Thymus (tissue), 11 donors: Measurements from ENCODE around the gene HSPB8. TPM values are rescaled to one million over a fixed set of nuclear protein-coding genes. Genes with fewer than 3 reads are reported as not detected.

Experiments used
- DNase-seq, 9 donors: peaks; one replicate each; pipeline ENCODE4 v3.0.0-alpha.2; 2013; ENCODE audit warnings: low spot score in 9 of 9, low read depth in 6 of 9, missing footprints in 1 of 9
- H3K27ac ChIP-seq, 2 donors: one replicate each; pipeline ENCODE4 v1.5.1; 2013; ENCODE audit warnings: control low read depth in 1 of 2, low read depth in 1 of 2, low read length in 1 of 2, mild to moderate bottlenecking in 1 of 2, moderate library complexity in 1 of 2
- H3K27me3 ChIP-seq, 2 donors: one replicate each; pipeline ENCODE4 v1.5.1; 2013; ENCODE audit warnings: low read length in 1 of 2; ENCODE audit not compliant: control insufficient read depth in 2 of 2, insufficient read depth in 1 of 2
- H3K36me3 ChIP-seq, 2 donors: one replicate each; pipeline ENCODE4 v1.5.1; 2013; ENCODE audit warnings: low read length in 1 of 2, mild to moderate bottlenecking in 1 of 2, moderate library complexity in 1 of 2; ENCODE audit not compliant: control insufficient read depth in 2 of 2, insufficient read depth in 2 of 2
- H3K4me1 ChIP-seq, 2 donors: one replicate each; pipeline ENCODE4 v1.5.1; 2013; ENCODE audit warnings: low read length in 2 of 2; ENCODE audit not compliant: control insufficient read depth in 2 of 2, insufficient read depth in 2 of 2
- H3K4me3 ChIP-seq, 2 donors: one replicate each; pipeline ENCODE4 v1.5.1; 2013; ENCODE audit warnings: low read length in 2 of 2, control low read depth in 1 of 2, mild to moderate bottlenecking in 1 of 2
- H3K9me3 ChIP-seq, 2 donors: one replicate each; pipeline ENCODE4 v1.5.1; 2013; ENCODE audit warnings: low read length in 1 of 2, mild to moderate bottlenecking in 1 of 2; ENCODE audit not compliant: control insufficient read depth in 2 of 2, insufficient read depth in 1 of 2
- WGBS: extraction: QIAGEN DNeasy Blood & Tissue Kit; methylation state at CpG from one replicate; pipeline ENCODE4 v1.1.7; 2013; 5-methylcytosine and 5-hydroxymethylcytosine counted together
- polyA plus RNA-seq: library from polyadenylated mRNA; stranded (reverse); fragments of 200-250 nt; gene quantifications from one replicate; pipeline ENCODE4 v1.2.3, GENCODE V29; 2013
- total RNA-seq: library from RNA; stranded (reverse); fragments of 120-200 nt; gene quantifications from one replicate; pipeline ENCODE4 v1.2.4, GENCODE V29; 2013
- donor health status: healthy.

The HSPB8 gene
- total and polyA plus RNA-seq, 2 donors, result 27.7 to 64.0 TPM

DNA sequence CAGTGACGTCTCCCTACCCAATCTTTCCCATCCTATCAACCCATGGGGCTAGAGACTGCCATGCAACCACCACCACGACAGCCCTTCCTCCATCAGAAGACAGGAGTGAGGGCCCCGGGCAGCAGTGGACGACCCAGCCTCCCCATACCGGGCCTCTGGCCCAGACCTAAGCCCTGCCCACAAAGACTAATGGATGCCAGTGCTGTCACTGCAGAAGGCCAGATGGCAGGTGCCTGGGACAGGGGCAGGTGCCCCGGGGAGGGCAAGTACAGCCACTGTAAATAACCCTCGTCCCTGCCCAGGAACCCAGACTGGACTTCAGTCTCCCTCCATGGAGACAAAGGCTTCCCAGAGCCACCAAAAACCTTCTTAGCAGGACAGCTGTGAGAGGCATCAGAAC lies 20.3 kb upstream of the HSPB8 start:
- 89% methylated on average over 7 of the region's 7 CpGs for WGBS
- Histone ChIP-seq H3K36me3 (no peaks in the 10 kb centered on the region), H3K27me3 (peaks cover 0 to 15% of the 10 kb centered on the region in 2 donors), H3K27ac (no peak overlapping the region), H3K4me1 (no peaks in the 10 kb centered on the region), H3K9me3 (peaks cover 0 to 6% of the 10 kb centered on the region in 2 donors), H3K4me3 (no peak overlapping the region)
- no peak for DNase-seq

DNA sequence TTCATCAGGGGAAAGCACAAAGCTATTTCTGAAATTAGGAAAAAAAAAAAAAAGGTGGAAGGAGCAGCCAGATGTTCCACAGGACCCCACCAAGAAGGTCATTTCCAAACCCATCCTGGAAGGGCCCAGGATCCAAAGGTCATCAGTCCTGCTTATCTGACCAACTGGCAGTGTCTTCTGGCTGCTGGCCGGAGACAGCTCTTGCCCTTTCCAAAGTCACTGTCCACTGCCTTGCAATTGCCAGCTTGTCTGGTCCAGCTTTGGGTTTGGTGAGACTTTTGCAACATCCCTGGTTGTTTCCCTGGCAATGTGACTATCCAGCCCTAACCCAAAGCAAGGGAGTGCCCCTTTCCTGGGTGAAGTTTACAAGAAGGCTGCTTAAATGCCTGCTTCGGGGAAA lies 18.9 kb upstream of the HSPB8 start:
- 91% methylated on average over 2 of the region's 2 CpGs for WGBS
- Histone ChIP-seq H3K27ac (no peak overlapping the region), H3K4me3 (no peak overlapping the region), H3K9me3 (no peaks in the 10 kb centered on the region), H3K4me1 (no peaks in the 10 kb centered on the region), H3K27me3 (peaks cover 0 to 3% of the 10 kb centered on the region in 2 donors), H3K36me3 (no peaks in the 10 kb centered on the region)
- no peak for DNase-seq

DNA sequence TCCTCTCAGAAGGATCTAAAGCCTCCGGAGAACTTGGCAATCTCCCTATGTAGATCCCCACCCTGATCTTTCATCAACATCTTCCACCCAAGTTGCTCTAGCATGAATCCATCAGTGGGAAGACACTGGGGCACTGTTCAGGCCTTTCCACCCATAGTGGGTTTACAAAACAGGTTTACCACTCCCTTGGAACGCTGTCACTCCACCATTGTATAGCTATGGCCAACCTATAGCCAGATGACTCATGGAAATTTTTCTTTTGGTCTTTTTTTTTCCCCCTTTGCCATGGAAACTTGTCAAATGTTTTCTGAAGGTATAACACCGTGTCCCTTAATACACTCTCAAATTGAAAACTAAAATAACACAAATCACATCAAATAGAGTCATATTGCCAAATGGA lies 10.8 kb upstream of the HSPB8 start:
- DNase-seq, result no peak
- H3K27me3 ChIP-seq, result no peaks in the 10 kb centered on the region
- no peaks in the 10 kb centered on the region for H3K36me3 ChIP-seq
- H3K9me3 ChIP-seq, result no peaks in the 10 kb centered on the region
- H3K4me1 ChIP-seq, result no peaks in the 10 kb centered on the region
- H3K27ac ChIP-seq, result no peak overlapping the region
- 85% methylated on average over 3 of the region's 3 CpGs for WGBS
- H3K4me3 ChIP-seq, result no peak overlapping the region

DNA sequence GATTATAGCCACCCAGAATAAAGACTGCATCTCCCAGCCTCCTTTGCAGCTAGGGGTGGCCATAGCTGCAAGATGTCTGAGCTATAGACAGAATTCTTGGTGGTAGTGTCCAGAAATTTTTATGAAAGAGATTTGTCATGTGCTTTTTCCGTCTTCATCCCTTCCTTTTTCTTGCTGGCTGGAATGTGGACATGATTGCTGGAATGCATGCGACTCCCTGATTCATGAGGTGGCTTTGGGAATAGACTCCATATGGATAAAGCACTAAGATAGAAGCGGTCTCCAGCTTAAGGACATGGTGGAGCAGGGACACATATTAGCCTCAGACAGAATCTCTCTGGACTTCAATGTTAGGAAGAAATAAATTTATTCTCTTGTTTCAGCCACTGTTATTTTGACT lies 10.0 kb upstream of the HSPB8 start:
- Histone ChIP-seq H3K27ac (no peak overlapping the region), H3K4me3 (no peak overlapping the region), H3K4me1 (no peaks in the 10 kb centered on the region), H3K27me3 (no peaks in the 10 kb centered on the region), H3K9me3 (no peaks in the 10 kb centered on the region), H3K36me3 (no peaks in the 10 kb centered on the region)
- WGBS, result 91% methylated on average over 3 of the region's 3 CpGs
- no peak for DNase-seq

DNA sequence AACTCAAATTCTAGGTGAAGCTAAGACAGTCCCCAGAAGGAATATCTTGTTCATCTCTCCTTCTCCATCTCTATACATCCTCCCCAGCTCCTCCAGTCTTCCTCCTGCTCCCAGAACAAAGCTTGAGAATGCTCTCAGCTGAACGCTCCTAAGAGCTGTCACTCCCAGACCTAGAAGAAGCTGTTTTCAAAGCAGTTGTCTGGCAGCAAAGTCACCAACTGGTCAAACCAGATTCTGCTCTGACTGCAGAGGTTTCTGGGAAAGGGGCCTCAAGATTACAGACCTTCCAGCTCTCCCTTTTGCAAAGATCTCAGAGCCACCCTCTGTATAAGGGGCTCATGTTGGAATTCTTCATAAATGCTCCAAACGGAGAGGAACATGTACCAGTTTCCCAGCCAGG lies 9.6 kb upstream of the HSPB8 start:
- Histone ChIP-seq H3K27ac (no peak overlapping the region), H3K27me3 (no peaks in the 10 kb centered on the region), H3K4me1 (no peaks in the 10 kb centered on the region), H3K4me3 (no peak overlapping the region), H3K36me3 (no peaks in the 10 kb centered on the region), H3K9me3 (no peaks in the 10 kb centered on the region)
- DNase-seq, result no peak
- WGBS, result 63% methylated on average over 2 of the region's 2 CpGs

DNA sequence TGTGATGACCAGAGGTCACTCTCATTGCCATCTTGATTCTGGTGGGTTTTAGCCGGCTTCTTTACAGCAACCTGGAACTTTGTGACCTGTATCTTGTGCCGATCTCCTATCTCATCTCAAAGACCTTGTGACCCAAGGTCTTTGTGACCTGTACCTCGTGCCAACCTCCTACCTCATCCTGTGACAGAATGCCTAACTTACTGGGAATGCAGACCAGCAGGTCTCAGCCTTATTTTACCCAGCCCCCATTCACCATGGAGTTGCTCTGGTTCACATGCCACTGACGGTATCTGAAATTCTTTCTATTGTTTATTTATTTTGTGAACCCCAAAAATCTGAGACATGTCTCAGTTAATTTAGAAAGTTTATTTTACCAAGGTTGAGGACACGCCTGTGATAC lies 7.4 kb upstream of the HSPB8 start:
- 87% methylated on average over 5 of the region's 5 CpGs for WGBS
- Histone ChIP-seq H3K27me3 (peaks cover 0 to 4% of the 10 kb centered on the region in 2 donors), H3K36me3 (no peaks in the 10 kb centered on the region), H3K27ac (no peak overlapping the region), H3K9me3 (no peaks in the 10 kb centered on the region), H3K4me1 (no peaks in the 10 kb centered on the region), H3K4me3 (no peak overlapping the region)
- no peak for DNase-seq

DNA sequence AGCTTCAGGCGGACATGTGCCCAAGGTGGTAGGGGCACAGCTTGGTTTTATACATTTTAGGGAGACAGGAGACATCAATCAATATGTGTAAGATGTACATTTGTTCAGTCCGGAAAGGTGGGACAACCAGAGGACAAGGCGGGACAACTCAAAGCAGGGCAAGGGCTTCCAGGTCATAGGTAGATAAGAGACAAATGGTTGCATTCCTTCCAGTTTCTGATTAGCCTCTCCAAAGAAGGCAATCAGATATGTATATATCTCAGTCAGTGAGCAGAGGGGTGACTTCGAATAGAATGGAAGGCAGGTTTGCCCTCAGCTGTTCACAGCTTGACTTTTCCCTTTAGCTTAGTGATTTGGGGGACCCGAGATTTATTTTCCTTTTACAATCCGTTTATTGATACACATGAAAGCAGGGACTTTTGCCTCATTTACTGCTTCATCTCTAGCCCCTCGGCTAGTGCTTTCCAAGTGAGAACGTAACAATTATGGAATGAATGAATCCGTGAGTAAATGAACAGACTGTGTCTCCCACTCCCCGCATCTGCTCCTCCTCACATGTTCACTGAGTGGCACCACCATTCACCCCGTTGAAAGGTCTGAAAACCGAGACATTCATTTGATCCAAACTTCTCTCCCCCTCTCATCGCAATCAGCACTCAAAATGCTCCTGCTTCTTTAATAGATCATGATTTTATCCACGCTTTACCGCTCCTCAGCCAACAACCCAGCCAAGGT lies 6.9 kb upstream of the HSPB8 start:
- Histone ChIP-seq H3K4me3 (no peak overlapping the region), H3K4me1 (no peaks in the 10 kb centered on the region), H3K27ac (no peak overlapping the region), H3K9me3 (no peaks in the 10 kb centered on the region), H3K36me3 (no peaks in the 10 kb centered on the region), H3K27me3 (peaks cover 0 to 6% of the 10 kb centered on the region in 2 donors)
- 84% methylated on average over 15 of the region's 15 CpGs for WGBS
- no peak for DNase-seq

DNA sequence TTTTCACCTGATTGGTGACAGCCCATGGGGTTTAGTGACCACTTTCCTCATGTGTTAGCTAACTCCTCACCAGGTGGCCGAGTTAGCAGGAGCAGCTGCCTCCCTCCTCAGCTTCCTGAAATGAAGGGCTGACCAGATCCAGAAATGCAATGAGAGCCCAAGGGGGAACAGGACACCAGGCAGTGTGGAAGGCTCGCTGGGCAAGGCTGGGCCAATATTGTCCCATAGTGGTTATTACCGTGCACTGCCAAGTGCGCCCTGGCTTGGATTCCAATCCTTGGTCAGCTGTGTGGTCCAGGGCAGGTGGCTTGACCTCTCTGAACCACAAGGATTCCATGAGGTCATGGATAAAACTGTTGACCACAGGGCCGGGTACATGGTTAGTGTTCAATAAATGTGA lies 3.6 kb upstream of the HSPB8 start:
- no peak for DNase-seq

DNA sequence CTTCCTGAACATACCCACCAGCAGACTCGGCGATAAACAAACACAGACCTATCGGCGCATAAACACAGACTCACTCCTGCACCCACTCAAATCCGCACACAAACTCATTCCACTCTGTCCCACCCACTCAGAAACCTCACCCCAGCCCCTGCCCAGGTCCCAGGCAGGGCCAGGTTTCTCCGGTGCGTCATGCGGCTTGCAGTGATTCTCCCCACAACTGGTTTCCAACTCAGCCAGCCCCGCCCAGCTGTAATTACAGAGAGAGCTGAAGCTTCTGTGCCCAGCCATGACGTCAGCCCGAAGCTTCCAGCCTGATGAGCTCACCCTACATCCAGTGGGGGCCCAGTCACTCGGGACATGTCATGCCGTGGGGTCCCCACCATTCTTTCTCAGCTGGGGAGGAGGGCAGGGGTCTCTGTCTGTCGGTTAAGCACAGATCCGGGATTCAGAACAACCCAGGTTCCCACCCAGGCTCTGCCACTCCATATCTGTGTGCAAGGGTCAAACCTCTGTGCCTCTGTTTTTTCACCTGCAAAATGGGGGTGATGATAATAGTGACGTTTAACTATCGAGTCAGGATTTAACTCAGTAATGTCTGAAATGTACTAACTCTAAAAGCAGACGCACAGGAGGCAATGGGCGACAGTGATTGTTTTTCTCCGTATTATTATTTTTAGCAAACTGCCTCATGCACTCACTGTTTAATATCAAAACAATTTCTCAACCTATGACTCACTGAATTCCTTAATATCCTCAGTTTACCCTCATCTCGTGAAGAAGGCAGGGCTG lies 2.3 kb upstream of the HSPB8 start:
- 61% methylated on average over 21 of the region's 21 CpGs for WGBS
- peak in 2 of 9 donors; percentile 13 to 14 for DNase-seq

More for the DNA sequence above, 3.6 kb upstream of the HSPB8 start:
- 86% methylated on average over 5 of the region's 5 CpGs for WGBS
- Histone ChIP-seq H3K27me3 (peaks cover 0 to 25% of the 10 kb centered on the region in 2 donors), H3K4me1 (no peaks in the 10 kb centered on the region), H3K9me3 (no peaks in the 10 kb centered on the region), H3K4me3 (no peak overlapping the region), H3K27ac (no peak overlapping the region), H3K36me3 (no peaks in the 10 kb centered on the region)

More for the DNA sequence above, 2.3 kb upstream of the HSPB8 start:
- Histone ChIP-seq H3K4me3 (no peak overlapping the region), H3K9me3 (no peaks in the 10 kb centered on the region), H3K27me3 (peaks cover 0 to 29% of the 10 kb centered on the region in 2 donors), H3K27ac (no peak overlapping the region), H3K36me3 (no peaks in the 10 kb centered on the region), H3K4me1 (no peaks in the 10 kb centered on the region)
